ENCODE results near the gene SMIM1. TPM values are rescaled to one million over a fixed set of nuclear protein-coding genes. Genes with fewer than 3 reads are reported as not detected.

SMIM1 gene
- total RNA-seq, 1 donor from 2014 or later = 2.1 TPM

- no peak for DNase-seq (ENCODE audit: low spot score)
- Mint-ChIP-seq H3K27me3 (ENCODE audit: unreplicated experiment) (peaks cover 3% of the 10 kb centered on the region), H3K36me3 (ENCODE audit: low read depth, unreplicated experiment) (peaks cover 41% of the 10 kb centered on the region), H3K4me3 (ENCODE audit: unreplicated experiment) (no peak overlapping the region), H3K9me3 (ENCODE audit: unreplicated experiment) (no peaks in the 10 kb centered on the region), H3K4me1 (ENCODE audit: unreplicated experiment) (no peaks in the 10 kb centered on the region), H3K27ac (ENCODE audit: unreplicated experiment) (no peak overlapping the region)
- no peak for TF ChIP-seq CTCF (IDR thresholded peaks at IDR 0.05; ENCODE audit: unreplicated experiment)
These were observed 8.4 kb downstream of the SMIM1 start for GRCh38 chr1:3780901-3781300.

- DNase-seq (ENCODE audit: low spot score) = no peak
- Mint-ChIP-seq H3K27ac (ENCODE audit: unreplicated experiment) (no peak overlapping the region), H3K9me3 (ENCODE audit: unreplicated experiment) (no peaks in the 10 kb centered on the region), H3K36me3 (ENCODE audit: low read depth, unreplicated experiment) (peaks cover 47% of the 10 kb centered on the region), H3K4me1 (ENCODE audit: unreplicated experiment) (no peaks in the 10 kb centered on the region), H3K4me3 (ENCODE audit: unreplicated experiment) (no peak overlapping the region), H3K27me3 (ENCODE audit: unreplicated experiment) (peaks cover 1% of the 10 kb centered on the region)
- TF ChIP-seq CTCF (IDR thresholded peaks at IDR 0.05; ENCODE audit: unreplicated experiment) = no peak
These were observed 11.3 kb downstream of the SMIM1 start for GRCh38 chr1:3783651-3784474.

- TF ChIP-seq CTCF (IDR thresholded peaks at IDR 0.05; ENCODE audit: unreplicated experiment) = no peak
- H3K4me1 Mint-ChIP-seq (ENCODE audit: unreplicated experiment) = no peaks in the 10 kb centered on the region
- no peak overlapping the region for H3K27ac Mint-ChIP-seq (ENCODE audit: unreplicated experiment)
- peaks cover 38% of the 10 kb centered on the region for H3K36me3 Mint-ChIP-seq (ENCODE audit: low read depth, unreplicated experiment)
- peak overlapping the region; percentile 62 for H3K4me3 Mint-ChIP-seq (ENCODE audit: unreplicated experiment)
- H3K27me3 Mint-ChIP-seq (ENCODE audit: unreplicated experiment) = peaks cover 1% of the 10 kb centered on the region
- DNase-seq (ENCODE audit: low spot score) = no peak
- H3K9me3 Mint-ChIP-seq (ENCODE audit: unreplicated experiment) = no peaks in the 10 kb centered on the region
These were observed 12.5 kb downstream of the SMIM1 start for GRCh38 chr1:3785045-3785444.

GRCh38 chr1:3785456-3786157 lies 13.1 kb downstream of the SMIM1 start:
- peak; percentile 25 for TF ChIP-seq CTCF (IDR thresholded peaks at IDR 0.05; ENCODE audit: unreplicated experiment)
- H3K4me1 Mint-ChIP-seq (ENCODE audit: unreplicated experiment) = no peaks in the 10 kb centered on the region
- DNase-seq (ENCODE audit: low spot score) = peak; percentile 53
- peaks cover 1% of the 10 kb centered on the region for H3K27me3 Mint-ChIP-seq (ENCODE audit: unreplicated experiment)
- peaks cover 33% of the 10 kb centered on the region for H3K36me3 Mint-ChIP-seq (ENCODE audit: low read depth, unreplicated experiment)
- peak overlapping the region; percentile 62 for H3K4me3 Mint-ChIP-seq (ENCODE audit: unreplicated experiment)
- no peaks in the 10 kb centered on the region for H3K9me3 Mint-ChIP-seq (ENCODE audit: unreplicated experiment)
- H3K27ac Mint-ChIP-seq (ENCODE audit: unreplicated experiment) = no peak overlapping the region

Measured in endothelial cell (in vitro differentiated cells).